Hepatic stellate cell (primary cell): ENCODE data around the gene RASSF8.

Source experiments
- DNase-seq: peaks from one replicate; pipeline ENCODE4 v3.0.0; 2011; ENCODE audit warnings: low spot score

Gene RASSF8

DNA sequence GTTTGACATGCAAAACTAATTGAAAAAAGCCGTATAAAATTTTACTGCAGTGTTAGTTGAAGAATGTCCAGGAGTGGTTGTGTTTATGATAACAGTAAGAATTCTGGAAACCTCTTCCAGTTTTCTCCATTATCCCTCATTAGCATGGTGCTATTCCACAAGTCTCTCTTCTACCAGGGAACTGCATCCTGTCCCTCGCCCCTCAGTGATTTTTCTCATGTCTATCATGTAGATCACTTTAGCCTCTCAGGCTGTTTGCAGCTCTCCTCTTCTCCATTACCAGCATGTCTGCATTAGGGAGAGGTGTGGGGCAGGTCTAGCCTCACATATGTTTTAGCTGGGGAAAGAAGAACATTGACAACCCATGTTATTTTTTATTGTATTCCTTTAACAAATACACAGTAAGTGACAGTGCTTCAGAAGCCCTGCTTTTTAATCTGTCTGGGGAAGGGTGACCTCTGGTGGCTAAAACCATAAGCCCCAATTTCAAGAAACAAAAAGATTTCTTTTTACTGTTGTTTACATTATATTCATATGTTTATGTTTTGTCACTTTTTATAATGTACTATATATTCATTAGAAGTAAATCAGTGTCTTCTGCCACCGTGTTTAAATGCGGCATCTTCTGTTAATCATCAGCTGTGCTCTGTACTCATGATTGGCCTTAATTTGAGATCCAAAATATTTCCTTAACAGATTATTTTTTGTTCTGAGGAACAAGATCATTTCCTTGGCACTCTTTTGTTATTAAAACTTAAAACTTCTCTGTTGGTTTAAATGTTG is 70.7 kb downstream of the RASSF8 start:
- no peak for DNase-seq

DNA sequence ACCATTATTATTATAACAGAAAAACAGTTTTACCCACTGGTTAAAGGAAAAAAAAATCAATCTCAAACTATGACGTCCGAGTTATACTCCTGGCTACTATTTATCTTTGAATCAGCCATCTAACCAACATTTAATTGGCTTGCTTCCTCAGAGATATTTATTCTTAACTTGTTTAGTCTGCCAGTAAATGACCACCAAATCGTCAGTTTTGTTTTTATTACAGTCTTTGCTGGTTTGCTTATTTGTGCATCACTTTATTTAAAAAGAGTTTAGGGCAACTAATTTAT is 71.2 kb downstream of the RASSF8 start:
- no peak for DNase-seq

- no peak for DNase-seq
These were observed 71.9 kb downstream of the RASSF8 start for GRCh38 chr12:26030371-26030770.

GRCh38 chr12:26031318-26031717 is 72.8 kb downstream of the RASSF8 start:
- DNase-seq: no peak

- DNase-seq: no peak
These were observed 73.3 kb downstream of the RASSF8 start for GRCh38 chr12:26031827-26032226.

- DNase-seq: no peak
These were observed 73.8 kb downstream of the RASSF8 start for GRCh38 chr12:26032290-26032689.

DNA sequence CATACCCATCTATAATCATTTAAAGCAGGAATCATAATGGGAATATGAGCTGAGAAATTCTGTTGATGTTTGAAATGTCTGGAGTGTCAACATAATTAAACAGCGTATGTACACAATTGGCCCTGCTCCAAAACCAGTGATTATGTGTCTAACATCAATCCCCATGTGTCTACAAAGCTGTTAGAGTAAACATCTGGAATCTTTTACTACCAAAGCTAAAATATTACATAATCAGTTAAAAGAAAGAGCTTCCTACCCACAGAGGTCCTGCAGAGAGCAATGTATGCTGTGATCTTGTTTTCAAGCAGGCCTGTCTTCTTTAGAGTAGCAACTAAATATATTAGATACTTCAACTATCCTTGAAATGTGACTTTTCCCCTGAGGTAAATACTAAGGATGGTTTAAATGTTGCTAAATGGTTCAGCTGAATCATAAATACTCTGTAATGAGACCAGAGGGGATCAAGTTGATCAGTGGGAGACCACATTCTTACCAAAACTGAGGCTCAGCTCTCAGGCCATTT is 74.3 kb downstream of the RASSF8 start:
- no peak for DNase-seq

- no peak for DNase-seq
These were observed 76.1 kb downstream of the RASSF8 start for GRCh38 chr12:26034371-26035142.

- DNase-seq: no peak
These were observed 78.4 kb downstream of the RASSF8 start for GRCh38 chr12:26036877-26037276.

DNA sequence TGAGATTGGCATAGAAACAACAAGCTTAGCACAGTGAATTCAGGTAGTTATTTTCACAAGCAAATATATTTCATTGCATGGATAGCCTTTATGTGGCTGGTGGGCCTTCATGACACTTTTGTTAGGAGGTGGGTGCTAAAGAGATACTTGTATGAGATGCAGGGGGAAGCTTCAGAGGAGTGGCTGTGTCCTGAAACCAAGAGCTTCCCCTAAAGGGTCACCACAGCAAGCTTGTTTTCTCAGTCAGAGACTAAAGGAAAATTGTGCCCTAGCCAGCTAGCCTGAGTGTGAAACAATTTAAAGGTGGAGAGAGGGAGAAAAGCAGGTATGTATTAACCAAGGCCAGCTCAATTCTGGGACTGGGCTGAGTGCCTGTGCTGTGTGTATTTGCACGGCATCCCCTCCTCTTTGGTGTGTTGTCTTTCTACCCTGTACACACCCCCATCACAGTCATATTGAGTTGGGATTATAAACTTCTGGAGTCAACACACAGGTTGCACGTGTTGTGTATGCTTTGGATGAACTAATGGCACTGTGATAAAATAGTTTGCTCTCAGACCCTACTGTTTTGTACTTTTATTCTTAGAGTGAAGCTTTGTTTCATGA is 79.2 kb downstream of the RASSF8 start:
- DNase-seq: no peak

DNA sequence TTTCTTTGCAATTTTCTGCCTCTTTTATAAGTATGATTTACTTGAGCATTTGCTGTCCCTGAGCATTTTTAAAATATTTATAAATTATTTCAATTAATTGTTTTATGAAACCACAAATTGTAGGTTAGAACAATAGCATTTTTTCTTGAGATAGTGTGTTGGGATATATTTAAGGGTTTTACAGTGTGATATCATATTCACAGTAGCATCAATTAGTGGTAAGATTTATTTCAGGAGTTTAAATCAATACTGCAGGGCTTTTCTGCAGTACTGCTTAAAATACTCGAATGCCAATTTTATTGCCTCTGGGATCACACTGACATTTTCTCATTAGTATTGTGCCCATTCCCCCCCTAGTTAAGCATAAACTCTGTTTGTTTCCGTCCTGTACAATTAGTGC is 84.2 kb downstream of the RASSF8 start:
- DNase-seq: no peak

DNA sequence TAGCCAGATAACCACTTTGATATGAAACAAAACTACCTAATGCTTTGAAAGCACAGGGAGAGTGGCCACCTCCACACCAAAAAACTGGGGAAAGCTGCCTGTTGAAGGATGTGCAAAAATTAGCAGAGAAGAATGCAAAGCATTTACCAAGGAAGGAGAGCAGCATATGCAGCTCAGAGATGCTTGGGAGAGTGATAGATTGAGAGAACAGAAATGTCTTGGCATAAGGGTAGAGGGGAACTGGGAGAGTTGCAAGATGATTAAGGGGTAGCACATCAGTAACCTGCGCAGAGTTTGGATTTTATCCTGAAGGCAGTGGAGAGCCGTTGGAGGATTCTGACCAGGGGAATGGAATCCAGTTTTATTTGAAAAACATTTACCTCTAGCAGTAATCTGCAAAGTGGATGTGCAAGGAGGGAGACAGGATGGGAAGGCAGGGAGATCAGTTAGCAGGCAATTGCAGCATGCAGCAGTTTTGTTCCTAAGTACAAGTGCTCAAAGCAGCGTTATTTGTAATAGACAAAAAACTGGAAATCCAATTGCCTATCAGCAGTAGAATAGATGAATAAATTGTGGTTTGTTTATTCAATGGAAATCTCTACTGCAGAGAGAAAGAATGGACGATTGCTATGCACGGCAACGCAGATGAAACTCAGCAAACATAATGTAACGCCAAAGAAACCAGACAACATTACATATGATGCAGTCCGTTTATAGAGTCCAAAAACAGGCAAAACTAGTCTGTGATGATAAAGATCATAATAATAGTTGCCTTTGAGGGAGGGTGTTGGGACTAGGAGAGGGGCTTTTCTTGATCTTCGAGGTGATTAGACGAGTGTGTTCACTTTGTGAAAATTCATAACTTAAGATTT is 84.9 kb downstream of the RASSF8 start:
- no peak for DNase-seq

DNA sequence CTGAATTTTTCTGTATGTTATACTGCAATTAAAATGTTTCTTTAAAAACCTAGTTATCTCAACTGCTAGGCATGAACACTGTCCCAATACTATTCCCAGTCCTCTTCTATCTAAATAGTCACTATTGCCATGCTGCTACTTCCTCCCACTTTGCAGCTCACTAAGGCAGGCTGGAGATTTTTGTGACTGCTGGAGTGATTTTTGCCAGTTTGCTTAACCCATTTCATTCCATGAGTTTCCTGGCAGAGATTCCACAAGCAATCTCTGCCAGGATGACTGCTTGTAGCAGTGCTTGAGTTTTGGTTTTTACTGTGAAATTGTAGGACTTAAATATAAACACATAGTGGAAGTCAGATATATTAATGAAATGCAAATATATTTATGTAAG is 85.5 kb downstream of the RASSF8 start:
- DNase-seq: no peak

DNA sequence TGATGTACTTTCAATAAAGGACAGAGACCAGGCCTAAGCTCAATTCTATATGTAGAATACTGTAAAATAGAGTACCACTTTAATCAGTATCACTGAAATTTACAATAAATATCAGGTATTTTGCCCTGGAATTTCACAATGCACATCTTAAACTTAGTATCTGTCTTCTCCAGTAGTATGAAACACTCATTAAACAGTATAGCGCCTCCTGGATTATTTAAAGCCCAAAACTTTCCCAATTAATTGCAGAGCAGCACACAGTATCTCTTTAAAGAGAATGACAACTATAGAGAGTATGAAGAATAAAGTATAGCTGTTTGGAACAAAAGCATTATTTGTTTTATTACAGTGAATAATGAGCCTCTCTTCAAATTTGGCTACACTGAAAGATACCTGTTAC is 86.1 kb downstream of the RASSF8 start:
- DNase-seq: no peak

DNA sequence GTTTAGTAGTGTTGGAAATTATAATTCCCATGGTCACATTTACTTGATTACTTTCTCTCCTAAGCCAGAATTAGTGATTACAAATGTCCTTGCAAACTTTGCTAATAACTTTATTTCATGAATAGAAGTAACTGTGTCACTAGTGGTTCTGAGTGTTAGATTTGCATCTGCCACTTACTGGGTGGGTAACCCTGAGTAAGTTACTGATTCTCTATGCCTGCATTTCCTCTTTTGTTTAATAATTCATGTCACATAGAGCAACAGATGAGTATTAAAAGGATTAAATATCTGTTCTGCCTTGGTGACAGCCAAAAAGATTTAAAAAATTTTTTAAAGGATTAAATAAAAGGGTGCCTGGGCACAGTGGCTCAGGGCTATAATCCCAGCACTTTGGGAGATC is 87.7 kb downstream of the RASSF8 start:
- no peak for DNase-seq

DNA sequence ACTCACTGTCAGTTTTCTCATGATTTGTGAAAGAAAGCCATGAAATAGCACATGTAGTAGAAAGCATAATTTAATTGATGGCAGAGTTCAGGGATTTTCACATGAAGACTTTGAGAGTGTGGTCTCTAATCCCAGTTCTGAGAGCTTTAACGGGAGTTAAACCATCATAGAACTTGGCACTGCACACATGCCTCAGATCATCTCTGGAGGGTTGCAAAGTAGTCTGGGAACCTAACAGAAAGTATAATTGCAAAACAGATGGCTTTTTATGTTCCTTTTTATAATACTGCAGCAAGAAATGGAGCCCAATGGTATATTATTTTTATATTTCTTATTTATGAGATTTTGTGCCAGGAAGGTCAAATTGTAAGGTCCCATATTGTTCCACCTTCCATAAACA is 88.4 kb downstream of the RASSF8 start:
- no peak for DNase-seq

GRCh38 chr12:26047401-26048226 is 89.1 kb downstream of the RASSF8 start:
- no peak for DNase-seq

- no peak for DNase-seq
These were observed 94.2 kb downstream of the RASSF8 start for GRCh38 chr12:26052652-26053051.

- no peak for DNase-seq
These were observed 95.9 kb downstream of the RASSF8 start for GRCh38 chr12:26054383-26054782.

GRCh38 chr12:26055087-26055486 is 96.6 kb downstream of the RASSF8 start:
- DNase-seq: no peak

DNA sequence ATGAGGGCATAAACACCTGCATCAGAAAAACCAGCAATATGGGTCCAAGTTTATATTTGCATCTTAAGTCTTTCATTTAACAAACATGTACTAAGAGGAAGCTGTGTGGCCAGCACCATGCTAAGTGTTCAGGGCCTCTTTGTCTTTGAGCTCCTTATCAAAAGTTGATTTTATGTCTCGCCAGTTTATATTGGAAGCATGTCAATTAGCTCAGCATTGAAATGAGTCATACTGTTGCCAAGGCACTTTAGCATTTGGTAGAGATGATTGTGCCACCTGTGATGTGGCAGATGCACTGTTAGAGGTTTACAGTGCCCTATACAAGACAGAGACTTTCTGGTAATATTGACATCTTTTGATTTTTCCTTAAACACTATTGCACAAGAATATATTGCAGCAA is 97.9 kb downstream of the RASSF8 start:
- no peak for DNase-seq
